IPS-20b (cell line): ENCODE results near the gene SNUPN.

Experiments used
- H3K27ac ChIP-seq: one replicate; pipeline ENCODE4 v1.5.1; 2013; ENCODE audit warnings: low read length
- H3K27me3 ChIP-seq: 2 replicates; pipeline ENCODE4 v1.6.1; 2013; ENCODE audit warnings: mild to moderate bottlenecking, low read length, inconsistent platforms; ENCODE audit not compliant: insufficient read depth
- H3K36me3 ChIP-seq: 2 replicates; pipeline ENCODE4 v1.6.1; 2013; ENCODE audit warnings: low read depth, mild to moderate bottlenecking, inconsistent platforms, low read length, moderate library complexity; ENCODE audit not compliant: insufficient read depth
- H3K4me1 ChIP-seq: 2 replicates; pipeline ENCODE4 v1.6.1; 2013; ENCODE audit warnings: mild to moderate bottlenecking, control low read depth, inconsistent platforms, low read length, moderate library complexity; ENCODE audit not compliant: insufficient read depth
- H3K4me3 ChIP-seq: 2 replicates; pipeline ENCODE4 v1.5.1; 2013; ENCODE audit warnings: mild to moderate bottlenecking, low read length, inconsistent platforms
- H3K9ac ChIP-seq: 2 replicates; pipeline ENCODE4 v1.6.1; 2013; ENCODE audit warnings: low read depth, mild to moderate bottlenecking, inconsistent platforms, low read length, moderate library complexity
- H3K9me3 ChIP-seq: 2 replicates; pipeline ENCODE4 v1.6.1; 2013; ENCODE audit warnings: mild to moderate bottlenecking, low read depth, low read length, inconsistent platforms; ENCODE audit not compliant: insufficient read depth

The SNUPN gene

DNA sequence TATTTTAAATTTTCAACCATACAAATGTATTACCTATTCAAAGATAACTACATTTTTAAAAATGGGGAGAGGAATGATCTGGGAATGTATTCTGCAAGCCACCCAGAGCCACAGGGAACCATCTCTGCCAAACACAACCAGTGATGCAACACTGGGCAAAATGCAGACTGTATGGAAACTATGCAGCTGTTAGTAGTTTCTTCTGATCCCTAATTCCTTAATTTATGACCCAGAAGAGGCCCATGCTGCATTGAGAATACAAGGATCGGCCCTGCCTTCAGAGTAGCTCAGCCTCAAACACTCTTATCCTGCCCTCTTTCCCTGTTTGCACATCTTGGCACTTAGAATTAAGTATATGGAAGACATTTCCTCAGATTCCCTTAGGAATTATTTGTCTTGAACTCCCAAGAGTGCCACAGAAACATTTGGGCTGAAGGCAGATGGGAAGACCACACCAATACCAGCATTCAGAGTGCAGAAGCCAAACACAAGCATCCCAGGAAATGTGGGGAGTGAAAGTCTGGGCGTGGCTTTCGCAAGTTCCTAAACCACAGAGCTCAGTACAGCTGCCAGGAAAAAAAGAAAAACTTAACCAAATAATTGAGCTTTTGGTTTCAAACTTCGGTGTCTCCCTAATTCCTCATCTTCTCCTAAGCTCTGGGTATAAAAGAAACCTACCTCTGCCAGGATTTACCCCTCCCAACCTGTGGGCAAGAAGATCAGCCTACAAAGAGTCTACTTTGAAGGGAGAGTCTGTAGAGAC is 5.3 kb downstream of the SNUPN start:
- H3K9me3 ChIP-seq: no peaks in the 10 kb centered on the region
- no peak overlapping the region for H3K27ac ChIP-seq
- no peak overlapping the region for H3K4me3 ChIP-seq
- H3K9ac ChIP-seq: no peak overlapping the region
- H3K4me1 ChIP-seq: no peaks in the 10 kb centered on the region
- H3K27me3 ChIP-seq: no peaks in the 10 kb centered on the region
- H3K36me3 ChIP-seq: peaks cover 48% of the 10 kb centered on the region

DNA sequence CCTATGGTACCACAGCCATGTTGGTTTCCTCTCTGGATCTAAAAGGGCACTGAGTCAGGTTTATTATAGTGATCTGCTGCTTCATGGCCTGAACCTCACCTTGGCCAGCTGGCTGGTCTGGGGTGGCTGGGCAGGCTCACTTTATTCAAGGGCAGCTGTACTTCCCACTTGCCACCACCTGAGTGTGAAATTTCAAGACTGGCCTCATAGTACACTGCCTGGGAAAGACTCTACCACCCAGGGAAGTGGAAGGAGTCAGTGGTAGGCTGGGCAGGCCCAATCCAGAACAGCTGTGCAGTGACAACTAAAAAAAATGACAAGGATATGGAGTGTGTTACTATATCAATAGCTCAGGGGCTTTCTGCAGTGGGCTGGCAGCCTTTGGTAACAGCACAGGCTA is 8.8 kb downstream of the SNUPN start:
- Histone ChIP-seq H3K27me3 (no peaks in the 10 kb centered on the region), H3K9me3 (no peaks in the 10 kb centered on the region), H3K4me3 (no peak overlapping the region), H3K9ac (no peak overlapping the region), H3K27ac (no peak overlapping the region), H3K36me3 (peaks cover 77% of the 10 kb centered on the region), H3K4me1 (no peaks in the 10 kb centered on the region)

GRCh38 chr15:75606711-75607699 is 18.5 kb downstream of the SNUPN start:
- Histone ChIP-seq H3K9ac (no peak overlapping the region), H3K4me1 (no peaks in the 10 kb centered on the region), H3K9me3 (no peaks in the 10 kb centered on the region), H3K27ac (no peak overlapping the region), H3K27me3 (no peaks in the 10 kb centered on the region), H3K36me3 (peaks cover 66% of the 10 kb centered on the region), H3K4me3 (no peak overlapping the region)

GRCh38 chr15:75606026-75606425 is 19.5 kb downstream of the SNUPN start:
- Histone ChIP-seq H3K4me1 (no peaks in the 10 kb centered on the region), H3K4me3 (no peak overlapping the region), H3K9me3 (no peaks in the 10 kb centered on the region), H3K27me3 (no peaks in the 10 kb centered on the region), H3K27ac (no peak overlapping the region), H3K9ac (no peak overlapping the region), H3K36me3 (peaks cover 66% of the 10 kb centered on the region)

GRCh38 chr15:75599401-75599800 is 26.1 kb downstream of the SNUPN start:
- H3K9me3 ChIP-seq: no peaks in the 10 kb centered on the region
- peaks cover 55% of the 10 kb centered on the region for H3K36me3 ChIP-seq
- no peak overlapping the region for H3K27ac ChIP-seq
- H3K9ac ChIP-seq: no peak overlapping the region
- no peak overlapping the region for H3K4me3 ChIP-seq
- no peaks in the 10 kb centered on the region for H3K27me3 ChIP-seq
- H3K4me1 ChIP-seq: no peaks in the 10 kb centered on the region

DNA sequence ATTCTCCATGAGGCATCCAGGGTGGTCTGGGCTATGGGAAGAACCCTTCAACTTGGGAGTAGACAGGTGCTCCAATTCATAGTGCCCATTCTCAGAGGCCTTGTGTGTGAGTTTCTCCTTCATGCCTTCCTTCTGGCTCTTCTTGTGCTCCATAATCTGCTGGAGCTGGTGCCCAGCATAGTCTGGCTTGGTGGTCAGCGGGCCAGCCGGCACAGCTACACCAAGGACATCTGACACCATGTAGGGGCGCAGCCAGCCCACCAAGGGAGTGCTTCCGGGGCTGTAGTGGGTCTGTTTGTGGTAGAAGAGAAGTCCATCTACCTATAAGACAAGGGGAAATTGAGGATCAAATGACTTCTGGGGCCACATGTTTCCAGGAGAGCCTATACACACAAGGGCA is 27.2 kb downstream of the SNUPN start:
- no peak overlapping the region for H3K9ac ChIP-seq
- peaks cover 48% of the 10 kb centered on the region for H3K36me3 ChIP-seq
- H3K9me3 ChIP-seq: no peaks in the 10 kb centered on the region
- H3K27ac ChIP-seq: no peak overlapping the region
- H3K4me1 ChIP-seq: no peaks in the 10 kb centered on the region
- no peaks in the 10 kb centered on the region for H3K27me3 ChIP-seq
- no peak overlapping the region for H3K4me3 ChIP-seq

GRCh38 chr15:75597667-75598341 is 27.7 kb downstream of the SNUPN start:
- no peak overlapping the region for H3K4me3 ChIP-seq
- no peaks in the 10 kb centered on the region for H3K9me3 ChIP-seq
- no peaks in the 10 kb centered on the region for H3K4me1 ChIP-seq
- H3K27ac ChIP-seq: no peak overlapping the region
- no peak overlapping the region for H3K9ac ChIP-seq
- H3K27me3 ChIP-seq: no peaks in the 10 kb centered on the region
- H3K36me3 ChIP-seq: peaks cover 48% of the 10 kb centered on the region

DNA sequence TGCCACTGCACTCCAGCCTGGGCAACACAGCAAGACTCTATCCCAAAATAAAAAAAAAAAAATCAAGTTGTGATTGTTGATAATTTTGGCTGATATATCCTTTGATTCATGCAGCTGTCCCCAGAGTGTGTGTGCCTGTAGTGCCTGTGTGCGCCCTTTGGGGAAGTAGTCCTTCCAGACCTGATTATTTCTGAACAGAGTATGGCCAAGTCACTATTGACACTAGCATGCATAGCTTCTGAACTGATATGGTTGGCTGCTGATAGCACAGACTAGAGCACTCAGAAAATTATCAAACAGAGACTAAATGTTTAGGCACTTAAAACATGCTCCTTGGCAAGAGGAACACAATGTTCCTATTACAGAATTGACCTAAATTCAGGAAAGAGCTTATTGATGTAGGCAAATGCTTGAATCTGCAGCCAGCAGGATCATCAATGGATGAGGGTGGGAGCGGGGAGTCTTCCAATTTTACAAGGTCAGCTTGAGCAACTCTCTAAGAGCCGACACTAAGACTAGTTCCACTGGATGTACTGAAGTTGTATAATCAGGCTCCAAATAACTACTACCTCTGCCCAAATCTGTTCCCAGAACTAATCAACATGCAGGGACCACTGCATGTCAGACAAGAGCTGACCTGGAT is 28.7 kb downstream of the SNUPN start:
- no peaks in the 10 kb centered on the region for H3K4me1 ChIP-seq
- H3K27ac ChIP-seq: no peak overlapping the region
- H3K27me3 ChIP-seq: no peaks in the 10 kb centered on the region
- peaks cover 48% of the 10 kb centered on the region for H3K36me3 ChIP-seq
- H3K4me3 ChIP-seq: no peak overlapping the region
- H3K9me3 ChIP-seq: no peaks in the 10 kb centered on the region
- no peak overlapping the region for H3K9ac ChIP-seq

GRCh38 chr15:75594276-75594675 is 31.2 kb downstream of the SNUPN start:
- no peaks in the 10 kb centered on the region for H3K4me1 ChIP-seq
- peaks cover 27% of the 10 kb centered on the region; the same call in 1 of the 2 replicates for H3K36me3 ChIP-seq
- H3K27me3 ChIP-seq: no peaks in the 10 kb centered on the region
- no peak overlapping the region for H3K27ac ChIP-seq
- H3K9ac ChIP-seq: no peak overlapping the region
- H3K4me3 ChIP-seq: no peak overlapping the region
- H3K9me3 ChIP-seq: no peaks in the 10 kb centered on the region

DNA sequence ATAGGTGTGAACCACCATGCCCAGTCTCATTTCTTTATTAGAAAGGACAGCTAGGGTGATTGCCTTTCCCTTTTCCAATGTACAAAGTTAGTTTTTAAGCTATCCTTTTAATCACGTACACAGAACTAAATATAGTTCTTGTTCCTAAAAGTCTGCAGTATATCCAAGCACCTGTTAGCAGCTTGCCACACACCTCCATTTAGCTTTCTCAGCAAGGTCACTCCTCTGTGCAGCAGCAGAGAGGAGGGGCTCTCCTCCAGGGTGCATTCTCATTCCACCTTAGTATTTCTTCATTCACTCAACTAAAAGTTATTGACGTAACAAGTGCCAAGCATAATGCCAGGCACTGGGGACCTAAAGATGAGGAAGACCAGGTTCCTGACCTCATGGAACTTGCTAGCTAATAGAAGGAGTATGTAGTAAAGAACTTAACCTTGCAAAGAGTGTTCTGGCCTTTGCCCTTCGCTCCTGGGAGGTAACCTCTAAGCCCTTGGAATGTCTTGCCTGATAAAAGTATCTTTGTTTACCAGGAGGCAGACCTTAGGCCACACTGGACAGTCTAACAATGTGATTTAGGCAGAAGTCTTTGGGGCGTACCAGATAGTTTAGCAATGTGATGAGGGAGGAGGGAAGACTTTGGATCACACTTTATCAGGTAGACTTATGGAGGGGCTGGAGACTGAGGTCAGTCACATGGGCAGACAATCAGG is 33.7 kb downstream of the SNUPN start:
- Histone ChIP-seq H3K9me3 (no peaks in the 10 kb centered on the region), H3K36me3 (peaks cover 3% of the 10 kb centered on the region; the same call in 1 of the 2 replicates), H3K9ac (no peak overlapping the region), H3K4me3 (no peak overlapping the region), H3K27ac (no peak overlapping the region), H3K4me1 (no peaks in the 10 kb centered on the region), H3K27me3 (no peaks in the 10 kb centered on the region)

DNA sequence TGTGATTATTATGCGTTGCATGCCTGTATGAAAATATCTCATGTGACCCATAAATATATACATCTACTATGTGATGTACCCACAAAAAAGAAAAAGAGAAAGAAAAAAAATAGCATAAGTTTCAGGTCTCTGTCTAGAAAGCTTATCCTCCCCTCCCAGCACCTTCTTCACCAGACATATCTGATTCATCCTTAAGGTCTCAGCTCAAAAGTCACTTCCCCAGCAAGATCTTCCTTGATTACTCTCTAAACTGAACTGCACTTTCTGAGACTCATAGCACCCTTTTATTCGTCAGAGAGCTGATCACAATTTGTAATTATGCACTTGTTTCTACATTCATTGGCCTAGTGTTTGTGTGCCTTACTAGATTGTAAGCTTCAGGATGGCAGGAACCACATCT is 35.3 kb downstream of the SNUPN start:
- H3K4me1 ChIP-seq: no peaks in the 10 kb centered on the region
- no peaks in the 10 kb centered on the region for H3K36me3 ChIP-seq
- H3K9me3 ChIP-seq: no peaks in the 10 kb centered on the region
- H3K4me3 ChIP-seq: no peak overlapping the region
- H3K27ac ChIP-seq: no peak overlapping the region
- no peak overlapping the region for H3K9ac ChIP-seq
- H3K27me3 ChIP-seq: no peaks in the 10 kb centered on the region
